Measurements from ENCODE around the gene PCDHGA8.
"Not testable (repeated sequence)": the region's sequence is repeated elsewhere in the genome, so short reads cannot be mapped to it uniquely, and the experiment has no call there.

The PCDHGA8 gene

GRCh38 chr5:141413540-141414069, 21.2 kb downstream of the PCDHGA8 start:
- no peak for TF ChIP-seq CTCF (IDR thresholded peaks at IDR 0.05; ENCODE audit: extremely low read depth, missing control alignments)
- DNase-seq (ENCODE audit: low spot score): no peak

- DNase-seq (ENCODE audit: low spot score): not testable (repeated sequence)
Measured at GRCh38 chr5:141414548-141415274, 22.3 kb downstream of the PCDHGA8 start.

- DNase-seq (ENCODE audit: low spot score): not testable (repeated sequence)
Measured at GRCh38 chr5:141415275-141415618, 22.8 kb downstream of the PCDHGA8 start.

GRCh38 chr5:141417494-141418172, 25.2 kb downstream of the PCDHGA8 start, which contains the start of gene PCDHGB7:
Gene PCDHGB7, plus strand, starts transcription at chr5:141417677. Its CDS starts 183 bp downstream, at chr5:141417860.
- peak; percentile 88 for DNase-seq (ENCODE audit: low spot score)
- TF ChIP-seq CTCF (IDR thresholded peaks at IDR 0.05; ENCODE audit: extremely low read depth, missing control alignments): peak; percentile 91

- TF ChIP-seq CTCF (IDR thresholded peaks at IDR 0.05; ENCODE audit: extremely low read depth, missing control alignments): no peak
- DNase-seq (ENCODE audit: low spot score): no peak
Measured at GRCh38 chr5:141419074-141419880, 26.8 kb downstream of the PCDHGA8 start.

- TF ChIP-seq CTCF (IDR thresholded peaks at IDR 0.05; ENCODE audit: extremely low read depth, missing control alignments): peak; percentile 56
- DNase-seq (ENCODE audit: low spot score): peak; percentile 72
Measured at GRCh38 chr5:141420855-141421488, 28.5 kb downstream of the PCDHGA8 start, which contains the start of gene PCDHGA11. Gene PCDHGA11, plus strand, starts transcription at chr5:141421051. Its CDS starts 177 bp downstream, at chr5:141421228.

GRCh38 chr5:141421489-141421855, 29.0 kb downstream of the PCDHGA8 start:
- DNase-seq (ENCODE audit: low spot score): no peak
- no peak for TF ChIP-seq CTCF (IDR thresholded peaks at IDR 0.05; ENCODE audit: extremely low read depth, missing control alignments)

Measured in GM20000 (cell line).